ENCODE data around the gene RNGTT.

- TF ChIP-seq CTCF (conservative IDR thresholded peaks at IDR 0.05) (no peak), ZFX (IDR thresholded peaks at IDR 0.05) (no peak)
Measured at GRCh38 chr6:88764081-88764480, 199.3 kb downstream of the RNGTT start.

Measured in C4-2B (cell line).